RWPE2 (cell line): ENCODE measurements around the gene GLS.
"Not testable (repeated sequence)": the region's sequence is repeated elsewhere in the genome, so short reads cannot be mapped to it uniquely, and the experiment has no call there.

Source experiments
- ATAC-seq: fragments of 200-7000 bp; cut with Tn5 transposase; 3 replicates; pipeline ENCODE4 v1.9.1; 2021; ENCODE audit warnings: low read depth
- DNase-seq: peaks from one replicate; pipeline ENCODE4 v3.0.0-alpha.2; 2020; ENCODE audit warnings: low spot score
- H3K27ac ChIP-seq: fragments of 450-650 bp; 2 replicates; pipeline ENCODE4 v1.5.1; 2017; ENCODE audit warnings: mild to moderate bottlenecking; ENCODE audit not compliant: poor library complexity, severe bottlenecking
- H3K27me3 ChIP-seq: fragments of 250-450 bp; sonication (Bioruptor Pico); 2 replicates; pipeline ENCODE4 v1.5.1; 2021; ENCODE audit warnings: mild to moderate bottlenecking, moderate library complexity; ENCODE audit not compliant: insufficient read depth, poor library complexity, severe bottlenecking
- H3K36me3 ChIP-seq: fragments of 250-450 bp; sonication (Bioruptor Pico); 2 replicates; pipeline ENCODE4 v1.5.1; 2020; ENCODE audit warnings: low read depth, mild to moderate bottlenecking, moderate library complexity
- H3K4me1 ChIP-seq: fragments of 250-450 bp; sonication (Bioruptor Pico); 2 replicates; pipeline ENCODE4 v1.5.1; 2021; ENCODE audit warnings: mild to moderate bottlenecking, moderate library complexity; ENCODE audit not compliant: insufficient read depth, poor library complexity, severe bottlenecking
- H3K4me3 ChIP-seq: fragments of 250-450 bp; sonication (Bioruptor Pico); 2 replicates; pipeline ENCODE4 v1.5.1; 2021; ENCODE audit warnings: mild to moderate bottlenecking, moderate library complexity; ENCODE audit not compliant: severe bottlenecking
- H3K9me3 ChIP-seq: fragments of 250-450 bp; sonication (Bioruptor Pico); 2 replicates; pipeline ENCODE4 v1.5.1; 2021; ENCODE audit warnings: mild to moderate bottlenecking, moderate library complexity; ENCODE audit not compliant: severe bottlenecking
- TF ChIP-seq, protein P1 (sequence below): fragments of 450-650 bp; IDR thresholded peaks from one replicate; pipeline ENCODE4 v1.5.1; 2017; ENCODE audit warnings: mild to moderate bottlenecking, moderate library complexity; ENCODE audit not compliant: poor library complexity, severe bottlenecking

Gene GLS

GRCh38 chr2:190988910-190989309, 108.3 kb downstream of the GLS start:
- Histone ChIP-seq H3K27me3 (no peaks in the 10 kb centered on the region), H3K9me3 (no peaks in the 10 kb centered on the region), H3K27ac (no peak overlapping the region), H3K4me1 (peaks cover 4% of the 10 kb centered on the region), H3K4me3 (no peak overlapping the region), H3K36me3 (peaks cover 92% of the 10 kb centered on the region)
- DNase-seq (no peak), ATAC-seq (no peak)
- TF ChIP-seq, protein P1, sequence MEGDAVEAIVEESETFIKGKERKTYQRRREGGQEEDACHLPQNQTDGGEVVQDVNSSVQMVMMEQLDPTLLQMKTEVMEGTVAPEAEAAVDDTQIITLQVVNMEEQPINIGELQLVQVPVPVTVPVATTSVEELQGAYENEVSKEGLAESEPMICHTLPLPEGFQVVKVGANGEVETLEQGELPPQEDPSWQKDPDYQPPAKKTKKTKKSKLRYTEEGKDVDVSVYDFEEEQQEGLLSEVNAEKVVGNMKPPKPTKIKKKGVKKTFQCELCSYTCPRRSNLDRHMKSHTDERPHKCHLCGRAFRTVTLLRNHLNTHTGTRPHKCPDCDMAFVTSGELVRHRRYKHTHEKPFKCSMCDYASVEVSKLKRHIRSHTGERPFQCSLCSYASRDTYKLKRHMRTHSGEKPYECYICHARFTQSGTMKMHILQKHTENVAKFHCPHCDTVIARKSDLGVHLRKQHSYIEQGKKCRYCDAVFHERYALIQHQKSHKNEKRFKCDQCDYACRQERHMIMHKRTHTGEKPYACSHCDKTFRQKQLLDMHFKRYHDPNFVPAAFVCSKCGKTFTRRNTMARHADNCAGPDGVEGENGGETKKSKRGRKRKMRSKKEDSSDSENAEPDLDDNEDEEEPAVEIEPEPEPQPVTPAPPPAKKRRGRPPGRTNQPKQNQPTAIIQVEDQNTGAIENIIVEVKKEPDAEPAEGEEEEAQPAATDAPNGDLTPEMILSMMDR = no peak

DNA sequence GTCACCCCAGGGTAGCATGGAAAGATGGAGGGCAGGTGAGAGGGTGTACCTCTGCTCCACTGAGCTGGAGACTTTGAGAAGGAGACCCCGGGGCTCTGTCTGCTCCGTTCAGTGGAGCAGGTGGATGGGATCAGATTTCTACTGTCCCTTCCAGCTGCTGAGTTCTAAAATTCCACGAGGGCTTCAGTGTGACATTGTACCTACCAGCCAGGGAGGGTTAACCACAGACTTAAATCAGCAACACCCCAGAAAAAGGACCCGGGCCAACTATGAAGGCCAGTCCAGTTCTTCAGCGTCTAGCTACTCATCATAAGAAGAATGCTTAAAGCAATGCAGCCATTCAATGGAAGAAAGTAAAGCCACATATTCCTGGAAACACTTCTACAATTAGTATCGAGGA, 109.5 kb downstream of the GLS start:
- DNase-seq (no peak), ATAC-seq (no peak)
- H3K36me3 ChIP-seq = peaks cover 90% of the 10 kb centered on the region
- TF ChIP-seq, protein P1 = no peak
- no peak overlapping the region for H3K27ac ChIP-seq
- H3K27me3 ChIP-seq = no peaks in the 10 kb centered on the region
- H3K9me3 ChIP-seq = no peaks in the 10 kb centered on the region
- peaks cover under 1% of the 10 kb centered on the region for H3K4me1 ChIP-seq
- no peak overlapping the region for H3K4me3 ChIP-seq

DNA sequence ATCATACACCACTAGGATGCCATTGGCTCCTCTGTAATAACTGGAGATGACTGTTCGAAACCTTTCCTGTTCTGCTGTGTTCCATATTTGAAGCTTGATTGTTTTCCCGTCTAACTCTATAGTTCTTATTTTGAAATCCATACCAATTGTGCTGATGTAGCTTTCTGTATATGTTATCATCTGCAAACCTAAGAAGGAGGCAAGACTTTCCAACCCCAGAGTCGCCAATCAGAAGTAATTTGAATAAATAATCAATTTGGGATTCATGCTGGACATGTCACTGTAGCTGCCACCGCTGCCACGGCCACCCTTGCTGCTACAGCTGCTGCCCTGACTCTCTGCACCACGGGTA, 112.6 kb downstream of the GLS start:
- no peak for ATAC-seq
- no peak for DNase-seq
- no peaks in the 10 kb centered on the region for H3K9me3 ChIP-seq
- no peak overlapping the region for H3K4me3 ChIP-seq
- no peaks in the 10 kb centered on the region for H3K4me1 ChIP-seq
- H3K27ac ChIP-seq = no peak overlapping the region
- no peaks in the 10 kb centered on the region for H3K27me3 ChIP-seq
- TF ChIP-seq, protein P1 = no peak
- peaks cover 92% of the 10 kb centered on the region for H3K36me3 ChIP-seq

DNA sequence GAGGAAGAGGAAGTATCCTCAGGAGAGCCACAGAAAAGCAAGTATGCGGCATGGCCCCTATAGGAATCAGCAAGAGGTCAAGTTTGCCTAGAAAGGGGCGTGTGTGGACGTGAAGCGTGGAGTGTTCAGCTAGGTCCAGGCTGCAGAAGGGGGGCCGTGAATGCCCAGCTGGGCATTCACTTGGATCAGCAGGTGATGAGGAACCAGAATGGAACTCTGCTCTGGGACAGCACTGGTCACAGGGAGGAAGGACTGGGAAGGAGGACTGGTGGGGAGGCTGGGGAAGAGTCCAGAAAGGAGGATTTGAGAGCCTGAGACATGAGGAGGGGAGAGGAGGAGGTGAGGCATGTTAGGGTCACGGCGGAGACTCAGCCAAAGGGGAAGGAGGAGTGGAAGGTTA, 113.5 kb downstream of the GLS start:
- no peak overlapping the region for H3K4me3 ChIP-seq
- no peaks in the 10 kb centered on the region for H3K9me3 ChIP-seq
- ATAC-seq (no peak), DNase-seq (no peak)
- H3K27ac ChIP-seq = no peak overlapping the region
- H3K4me1 ChIP-seq = no peaks in the 10 kb centered on the region
- H3K36me3 ChIP-seq = peaks cover 95% of the 10 kb centered on the region
- TF ChIP-seq, protein P1 = no peak
- H3K27me3 ChIP-seq = no peaks in the 10 kb centered on the region

DNA sequence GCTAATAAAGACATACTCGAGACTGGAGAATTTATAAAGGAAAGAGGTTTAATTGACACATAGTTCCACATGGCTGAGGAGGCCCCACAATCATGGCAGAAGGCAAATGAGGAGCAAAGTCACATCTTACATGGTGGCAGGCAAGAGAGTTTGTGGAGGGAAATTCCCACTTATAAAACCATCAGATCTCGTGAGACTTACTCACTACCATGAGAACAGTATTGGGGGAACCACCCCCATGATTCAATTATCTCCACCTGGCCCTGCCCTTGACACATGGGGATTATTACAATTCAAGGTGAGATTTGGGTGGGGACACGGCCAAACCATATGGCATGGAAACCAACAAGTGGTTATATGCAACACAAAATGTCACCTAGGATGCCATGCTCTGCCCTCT, 114.7 kb downstream of the GLS start:
- ATAC-seq, H3K9me3 ChIP-seq: not testable (repeated sequence)

More for the DNA sequence above, 114.7 kb downstream of the GLS start:
- not testable (repeated sequence) for H3K4me3 ChIP-seq, H3K27ac ChIP-seq, H3K27me3 ChIP-seq, DNase-seq, H3K4me1 ChIP-seq
- peaks cover 95% of the 10 kb centered on the region for H3K36me3 ChIP-seq
